Glutamatergic neuron (in vitro differentiated cells): Measurements from ENCODE around the gene THSD4. TPM values are rescaled to one million over a fixed set of nuclear protein-coding genes. Genes with fewer than 3 reads are reported as not detected.

Source experiments
- DNase-seq: peaks from one replicate; pipeline ENCODE4 v3.0.0; 2022
- H3K27ac Mint-ChIP-seq: one replicate; pipeline ENCODE4 v1.8.0; 2020; ENCODE audit warnings: mild to moderate bottlenecking, mixed read lengths, inconsistent platforms; ENCODE audit not compliant: unreplicated experiment
- H3K27me3 Mint-ChIP-seq: one replicate; pipeline ENCODE4 v1.8.0; 2020; ENCODE audit warnings: mild to moderate bottlenecking, moderate library complexity, mixed read lengths, inconsistent platforms; ENCODE audit not compliant: unreplicated experiment
- H3K36me3 Mint-ChIP-seq: one replicate; pipeline ENCODE4 v1.8.0; 2020; ENCODE audit warnings: mild to moderate bottlenecking, mixed read lengths, inconsistent platforms; ENCODE audit not compliant: unreplicated experiment
- H3K4me1 Mint-ChIP-seq: one replicate; pipeline ENCODE4 v1.8.0; 2020; ENCODE audit warnings: mild to moderate bottlenecking, low read depth, mixed read lengths, inconsistent platforms; ENCODE audit not compliant: unreplicated experiment
- H3K4me3 Mint-ChIP-seq: one replicate; pipeline ENCODE4 v1.8.0; 2020; ENCODE audit warnings: mild to moderate bottlenecking, mixed read lengths, inconsistent platforms; ENCODE audit not compliant: unreplicated experiment
- H3K9me3 Mint-ChIP-seq: one replicate; pipeline ENCODE4 v1.8.0; 2020; ENCODE audit warnings: mild to moderate bottlenecking, moderate library complexity, mixed read lengths, inconsistent platforms; ENCODE audit not compliant: unreplicated experiment
- CTCF ChIP-seq: fragments of 200-600 bp; sonication (generic); IDR thresholded peaks from one replicate; pipeline ENCODE4 v1.5.0; 2021; ENCODE audit not compliant: partially characterized antibody, unreplicated experiment
- total RNA-seq: library from RNA; stranded (reverse); fragmentation: NEBNext Ultra II Directional; extraction: Animal tissue kit (Norgen Biotek cat#: 25700); gene quantifications from one replicate; pipeline ENCODE4 v1.2.1, GENCODE V29; 2021; ENCODE audit not compliant: unreplicated experiment

The THSD4 gene
- total RNA-seq, 1 donor from 2014 or later, result 12.3 TPM

DNA sequence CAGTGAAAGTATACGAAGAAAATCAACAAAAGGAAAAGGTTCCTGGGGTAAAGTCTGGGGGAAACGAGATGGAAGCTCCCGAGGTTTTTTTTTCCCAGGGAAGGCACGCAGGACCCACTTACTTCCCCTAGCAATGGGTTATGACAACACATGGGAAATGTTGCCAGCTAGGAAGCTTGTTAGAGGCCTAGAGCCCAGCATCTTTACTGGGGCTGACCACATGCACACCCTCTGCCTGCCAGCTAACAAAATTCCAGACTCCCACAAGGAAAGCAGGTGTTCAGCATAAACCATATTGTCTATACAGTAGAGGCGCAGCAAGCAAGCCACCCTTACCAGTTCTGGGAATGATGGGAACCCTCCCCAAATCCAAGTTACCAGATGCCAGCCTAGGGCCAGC lies 436.3 kb downstream of the THSD4 start:
- no peak for DNase-seq
- Mint-ChIP-seq H3K27ac (no peak overlapping the region), H3K4me3 (no peak overlapping the region), H3K4me1 (peaks cover 32% of the 10 kb centered on the region), H3K9me3 (no peaks in the 10 kb centered on the region), H3K27me3 (peaks cover 1% of the 10 kb centered on the region), H3K36me3 (no peaks in the 10 kb centered on the region)
- no peak for TF ChIP-seq CTCF

DNA sequence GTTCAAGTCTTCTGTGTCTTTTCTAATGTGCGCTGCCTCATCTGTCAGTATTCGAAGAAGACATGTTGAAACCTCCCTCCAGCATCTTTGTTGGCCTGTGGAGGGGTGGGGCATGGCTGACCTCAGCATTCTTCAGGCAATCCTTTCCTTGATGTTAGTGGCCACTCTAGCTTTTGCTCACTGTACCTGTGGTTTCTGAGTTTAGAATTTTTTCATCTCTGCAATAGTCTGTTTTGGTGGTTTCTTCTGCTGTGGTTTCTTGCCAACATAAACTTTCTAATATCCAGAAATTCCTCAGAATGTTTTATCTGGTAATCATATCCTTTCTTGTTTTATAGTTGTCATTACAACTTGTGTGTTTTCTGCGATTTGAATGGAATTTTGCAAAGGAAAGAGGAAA lies 443.8 kb downstream of the THSD4 start:
- Mint-ChIP-seq H3K36me3 (peaks cover 5% of the 10 kb centered on the region), H3K4me3 (no peak overlapping the region), H3K9me3 (peaks cover 2% of the 10 kb centered on the region), H3K27ac (no peak overlapping the region), H3K27me3 (peaks cover 1% of the 10 kb centered on the region), H3K4me1 (no peaks in the 10 kb centered on the region)
- TF ChIP-seq CTCF, result no peak
- DNase-seq, result no peak

GRCh38 chr15:71559616-71560015 lies 444.3 kb downstream of the THSD4 start:
- no peak for TF ChIP-seq CTCF
- Mint-ChIP-seq H3K27ac (no peak overlapping the region), H3K4me1 (no peaks in the 10 kb centered on the region), H3K4me3 (no peak overlapping the region), H3K9me3 (peaks cover 2% of the 10 kb centered on the region), H3K36me3 (peaks cover 5% of the 10 kb centered on the region), H3K27me3 (no peaks in the 10 kb centered on the region)
- DNase-seq, result no peak

- peaks cover 2% of the 10 kb centered on the region for H3K9me3 Mint-ChIP-seq
- no peak overlapping the region for H3K27ac Mint-ChIP-seq
- H3K4me1 Mint-ChIP-seq, result no peaks in the 10 kb centered on the region
- no peak for TF ChIP-seq CTCF
- peaks cover 5% of the 10 kb centered on the region for H3K36me3 Mint-ChIP-seq
- no peaks in the 10 kb centered on the region for H3K27me3 Mint-ChIP-seq
- no peak overlapping the region for H3K4me3 Mint-ChIP-seq
- no peak for DNase-seq
These were observed 447.0 kb downstream of the THSD4 start for GRCh38 chr15:71562251-71562650.

DNA sequence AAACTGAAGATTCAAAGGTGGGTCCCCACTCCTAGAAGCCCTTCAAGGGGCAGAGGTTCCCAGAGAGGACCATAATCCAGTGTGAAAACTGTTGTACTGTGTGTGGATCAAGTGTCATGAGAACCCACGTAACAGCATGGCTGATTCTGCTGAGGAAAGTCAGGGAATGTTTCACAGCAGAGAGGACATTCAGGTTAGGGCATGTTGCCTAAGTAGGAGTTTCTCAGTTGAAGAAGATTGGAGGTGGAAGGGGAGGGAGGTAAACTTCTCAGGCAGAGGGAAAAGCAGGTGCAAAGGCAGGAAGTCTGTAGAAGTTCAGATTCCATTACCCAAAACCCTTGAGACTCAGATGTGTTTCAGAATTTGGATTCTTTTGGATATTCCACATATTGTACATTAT lies 448.9 kb downstream of the THSD4 start:
- Mint-ChIP-seq H3K36me3 (peaks cover 10% of the 10 kb centered on the region), H3K4me1 (no peaks in the 10 kb centered on the region), H3K9me3 (peaks cover 3% of the 10 kb centered on the region), H3K4me3 (no peak overlapping the region), H3K27ac (no peak overlapping the region), H3K27me3 (peaks cover 2% of the 10 kb centered on the region)
- no peak for DNase-seq
- no peak for TF ChIP-seq CTCF
